ENCODE results near the gene KCNQ1. TPM values are rescaled to one million over a fixed set of nuclear protein-coding genes. Genes with fewer than 3 reads are reported as not detected.

Gene KCNQ1
- total and polyA plus RNA-seq, 9 of the 15 experiments (the other 6 are each of a cell fraction or from before 2014, with no cell fraction given), result 0.44 TPM; not detected in 8

GRCh38 chr11:2400069-2400761, 44.6 kb upstream of the KCNQ1 start, which contains the start of gene TSSC4 (continued):
- TF ChIP-seq SMAD4 (CRISPR knock-in tag; conservative IDR thresholded peaks at IDR 0.05), result peak; percentile 55; the same call in 1 of the 2 replicates
- no peak for TF ChIP-seq U2AF2 (optimal IDR thresholded peaks at IDR 0.05; ENCODE audit: low read depth, low read length)
- TF ChIP-seq ZNF449 (CRISPR knock-in tag; IDR thresholded peaks at IDR 0.05), result no peak
- no peak for TF ChIP-seq MCM5 (IDR thresholded peaks at IDR 0.05; ENCODE audit: low read depth)
- TF ChIP-seq U2AF1 (optimal IDR thresholded peaks at IDR 0.05; ENCODE audit: low read depth, low read length), result no peak
- TF ChIP-seq NCOR1 (IDR thresholded peaks at IDR 0.05), result 0 out of 2 replicates have a peak, but pooled peaks have one; percentile 36
- TF ChIP-seq CREB1 (IDR thresholded peaks at IDR 0.05), result peak; percentile 95
- peak; percentile 98 for TF ChIP-seq CREB1 (CRISPR knock-in tag; IDR thresholded peaks at IDR 0.05)
- no peak for TF ChIP-seq PTTG1 (tag; IDR thresholded peaks at IDR 0.05; ENCODE audit: low read depth)
- TF ChIP-seq ZNF609 (CRISPR knock-in tag; IDR thresholded peaks at IDR 0.05; ENCODE audit: borderline replicate concordance), result no peak
- TF ChIP-seq CEBPB (tag; IDR thresholded peaks at IDR 0.05), result peak; percentile 58
- no peak for TF ChIP-seq ZNF212 (CRISPR knock-in tag; IDR thresholded peaks at IDR 0.05)
- peak; percentile 47; the same call in 1 of the 2 replicates for TF ChIP-seq GTF2E2 (tag; IDR thresholded peaks at IDR 0.05)
- peak; percentile 83; the same call in 1 of the 2 replicates for TF ChIP-seq ZNF175 (CRISPR knock-in tag; IDR thresholded peaks at IDR 0.05; ENCODE audit: low read depth)
- TF ChIP-seq ZNF253 (CRISPR knock-in tag; conservative IDR thresholded peaks at IDR 0.05), result no peak
- peak; percentile 70; the same call in 1 of the 2 replicates for TF ChIP-seq ZNF133 (CRISPR knock-in tag; IDR thresholded peaks at IDR 0.05)
- no peak for TF ChIP-seq FUS (optimal IDR thresholded peaks at IDR 0.05; ENCODE audit: low read depth, low read length)
- TF ChIP-seq RAD21 (CRISPR knock-in tag; conservative IDR thresholded peaks at IDR 0.05 in 1 of 2, IDR thresholded peaks at IDR 0.05 in 1 of 2), result peak; percentile 71 to 72
- peak; percentile 89 for TF ChIP-seq KLF1 (tag; IDR thresholded peaks at IDR 0.05)
- no peak for TF ChIP-seq ZNF655 (CRISPR knock-in tag; IDR thresholded peaks at IDR 0.05)
